CD4-positive, alpha-beta T cell treated with Interleukin-17A for 4 hours (primary cell): ENCODE results near the gene MKLN1.

Experiments used
- DNase-seq: peaks from one replicate; pipeline ENCODE4 v3.0.0-alpha.2; 2020; ENCODE audit warnings: mixed read lengths

The MKLN1 gene

GRCh38 chr7:131527456-131527855, 199.8 kb downstream of the MKLN1 start:
- DNase-seq: no peak

GRCh38 chr7:131529179-131529578, 201.5 kb downstream of the MKLN1 start:
- DNase-seq: no peak

GRCh38 chr7:131529617-131530016, 201.9 kb downstream of the MKLN1 start:
- DNase-seq: no peak

GRCh38 chr7:131530137-131530536, 202.5 kb downstream of the MKLN1 start:
- no peak for DNase-seq

GRCh38 chr7:131532570-131533091, 205.0 kb downstream of the MKLN1 start:
- DNase-seq: no peak

- no peak for DNase-seq
Measured at GRCh38 chr7:131533151-131533559, 205.5 kb downstream of the MKLN1 start.

GRCh38 chr7:131533566-131534561, 206.2 kb downstream of the MKLN1 start:
- DNase-seq: no peak

GRCh38 chr7:131536361-131536849, 208.7 kb downstream of the MKLN1 start:
- no peak for DNase-seq

GRCh38 chr7:131537571-131537978, 209.9 kb downstream of the MKLN1 start:
- DNase-seq: no peak

GRCh38 chr7:131538071-131538812, 210.6 kb downstream of the MKLN1 start:
- no peak for DNase-seq

GRCh38 chr7:131538813-131539179, 211.1 kb downstream of the MKLN1 start:
- no peak for DNase-seq

GRCh38 chr7:131540491-131541162, 213.0 kb downstream of the MKLN1 start:
- no peak for DNase-seq

GRCh38 chr7:131543298-131543697, 215.6 kb downstream of the MKLN1 start:
- no peak for DNase-seq

- DNase-seq: no peak
Measured at GRCh38 chr7:131544021-131544420, 216.3 kb downstream of the MKLN1 start.

- DNase-seq: no peak
Measured at GRCh38 chr7:131544449-131545301, 217.0 kb downstream of the MKLN1 start.

GRCh38 chr7:131546126-131546525, 218.4 kb downstream of the MKLN1 start:
- DNase-seq: no peak
